GM12865 (cell line): Measurements from ENCODE around the gene MED13.
"Not testable (repeated sequence)": the region's sequence is repeated elsewhere in the genome, so short reads cannot be mapped to it uniquely, and the experiment has no call there.

Experiments used
- DNase-seq: peaks from one replicate; pipeline ENCODE4 v3.0.0; 2010; ENCODE audit warnings: low read depth
- H3K4me3 ChIP-seq: 2 replicates; pipeline ENCODE4 v1.5.1; 2011; ENCODE audit warnings: mild to moderate bottlenecking, low read depth, low read length, control low read depth
- TF ChIP-seq, protein P1 (sequence below): IDR thresholded peaks from 2 replicates; pipeline ENCODE4 v1.5.1; 2011; ENCODE audit warnings: low read length, control low read depth, low read depth, inconsistent platforms; ENCODE audit not compliant: insufficient read depth; ENCODE audit errors: missing control alignments

The MED13 gene

DNA sequence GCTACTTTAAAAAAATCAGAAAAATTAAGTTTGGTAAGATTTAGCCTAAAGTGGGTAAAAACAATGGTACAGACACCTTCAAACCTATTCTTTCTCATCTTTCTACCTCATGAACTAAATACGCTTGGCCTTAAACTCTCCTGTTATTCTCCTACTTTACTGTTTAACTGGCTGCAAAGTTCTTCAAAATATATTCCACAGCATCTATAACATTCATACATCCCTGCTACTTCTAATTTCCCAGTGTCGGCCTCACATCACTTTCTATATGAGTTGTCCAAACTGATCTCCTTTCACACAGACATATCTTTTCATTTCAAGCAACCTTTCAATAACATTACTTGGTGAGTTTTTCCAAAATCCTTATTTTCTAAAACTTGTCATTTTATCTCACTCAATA is 64.0 kb downstream of the MED13 start:
- no peak for DNase-seq
- no peak overlapping the region for H3K4me3 ChIP-seq
- TF ChIP-seq, protein P1, sequence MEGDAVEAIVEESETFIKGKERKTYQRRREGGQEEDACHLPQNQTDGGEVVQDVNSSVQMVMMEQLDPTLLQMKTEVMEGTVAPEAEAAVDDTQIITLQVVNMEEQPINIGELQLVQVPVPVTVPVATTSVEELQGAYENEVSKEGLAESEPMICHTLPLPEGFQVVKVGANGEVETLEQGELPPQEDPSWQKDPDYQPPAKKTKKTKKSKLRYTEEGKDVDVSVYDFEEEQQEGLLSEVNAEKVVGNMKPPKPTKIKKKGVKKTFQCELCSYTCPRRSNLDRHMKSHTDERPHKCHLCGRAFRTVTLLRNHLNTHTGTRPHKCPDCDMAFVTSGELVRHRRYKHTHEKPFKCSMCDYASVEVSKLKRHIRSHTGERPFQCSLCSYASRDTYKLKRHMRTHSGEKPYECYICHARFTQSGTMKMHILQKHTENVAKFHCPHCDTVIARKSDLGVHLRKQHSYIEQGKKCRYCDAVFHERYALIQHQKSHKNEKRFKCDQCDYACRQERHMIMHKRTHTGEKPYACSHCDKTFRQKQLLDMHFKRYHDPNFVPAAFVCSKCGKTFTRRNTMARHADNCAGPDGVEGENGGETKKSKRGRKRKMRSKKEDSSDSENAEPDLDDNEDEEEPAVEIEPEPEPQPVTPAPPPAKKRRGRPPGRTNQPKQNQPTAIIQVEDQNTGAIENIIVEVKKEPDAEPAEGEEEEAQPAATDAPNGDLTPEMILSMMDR: no peak

DNA sequence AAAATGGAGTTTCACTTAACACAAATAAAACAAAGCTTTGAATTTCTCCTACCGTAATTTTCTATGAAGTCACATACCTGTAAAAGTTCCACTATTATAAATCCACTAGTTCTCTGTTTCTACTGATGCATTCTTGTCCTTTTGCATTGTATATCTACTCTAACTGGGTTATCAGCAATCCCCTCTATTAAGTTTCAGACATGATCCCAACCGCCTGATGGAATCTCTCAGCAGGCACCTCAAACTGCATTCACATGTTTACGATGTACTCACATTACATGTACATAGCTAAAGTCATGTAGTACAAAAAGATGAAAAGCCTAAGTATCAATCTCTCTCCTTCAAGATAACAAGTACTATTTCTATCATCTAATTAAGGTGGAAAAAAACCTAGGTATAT is 64.9 kb downstream of the MED13 start:
- TF ChIP-seq, protein P1: no peak
- DNase-seq: no peak
- H3K4me3 ChIP-seq: no peak overlapping the region

DNA sequence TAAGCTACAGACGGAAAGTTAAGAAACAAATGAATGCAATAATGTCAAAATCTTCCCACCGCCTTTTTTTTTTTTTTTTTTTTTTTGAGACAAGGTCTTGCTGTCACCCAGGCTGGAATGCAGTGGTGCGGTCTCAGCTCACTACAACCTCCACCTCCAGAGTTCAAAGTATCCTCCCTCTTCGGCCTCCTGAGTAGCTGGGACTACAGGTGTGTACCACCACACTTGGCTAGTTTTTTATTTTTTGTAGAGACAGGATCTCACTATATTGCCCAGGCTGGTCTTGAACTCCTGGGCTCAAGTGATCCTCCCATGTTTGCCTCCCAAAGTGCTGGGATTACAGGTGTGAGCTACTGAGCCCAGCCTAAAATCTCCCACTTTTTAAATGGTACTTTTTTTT is 66.5 kb downstream of the MED13 start:
- not testable (repeated sequence) for H3K4me3 ChIP-seq, DNase-seq

DNA sequence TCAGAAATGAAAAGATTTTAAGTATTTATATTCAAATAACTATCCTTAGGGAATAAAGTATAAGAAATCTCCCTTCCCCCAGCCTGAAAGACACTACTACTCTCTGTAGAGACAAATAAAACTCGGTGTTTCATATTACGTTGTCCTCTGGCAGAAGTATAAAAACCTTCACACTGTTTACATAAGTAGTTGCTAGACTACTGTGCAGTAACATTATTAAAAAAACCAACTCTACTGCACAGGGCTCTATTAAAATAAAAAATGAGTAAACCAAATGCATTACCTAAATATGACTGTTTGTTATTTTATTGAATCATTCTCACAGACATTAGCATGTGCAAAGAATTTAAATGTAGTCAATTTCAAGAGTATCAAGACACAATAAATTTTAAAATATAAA is 67.4 kb downstream of the MED13 start:
- TF ChIP-seq, protein P1: no peak
- H3K4me3 ChIP-seq: no peak overlapping the region
- DNase-seq: no peak

DNA sequence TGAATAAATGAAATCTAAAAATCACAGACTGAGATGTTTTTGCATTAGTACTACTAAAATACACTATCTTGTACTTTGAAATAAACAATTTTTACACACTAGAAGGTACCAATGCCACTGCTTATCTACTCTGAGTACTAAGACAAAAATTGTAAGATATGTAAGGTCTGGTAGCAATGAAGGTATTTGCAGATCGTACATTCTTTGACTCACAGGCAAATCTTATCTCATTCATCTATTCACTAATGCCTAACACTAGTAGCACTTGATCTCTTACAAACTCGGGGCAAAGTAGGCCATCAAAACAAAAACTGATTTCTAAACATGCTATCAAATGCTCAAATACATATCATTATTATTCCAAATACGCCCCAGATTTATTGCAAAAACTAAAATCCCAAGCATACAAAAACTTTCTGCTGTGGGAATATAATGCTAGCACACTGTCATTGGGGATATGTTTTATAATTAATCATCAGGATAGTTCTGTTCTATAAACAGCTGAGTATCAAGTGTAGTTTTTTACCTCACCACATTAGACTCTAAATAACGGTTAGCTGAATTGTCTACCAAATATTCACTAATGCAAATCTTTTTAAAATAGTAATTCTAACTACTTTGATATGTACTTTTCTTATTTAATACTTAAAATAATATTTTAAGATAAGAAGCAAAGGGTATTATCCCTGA is 68.0 kb downstream of the MED13 start:
- TF ChIP-seq, protein P1: no peak
- DNase-seq: no peak
- no peak overlapping the region for H3K4me3 ChIP-seq

DNA sequence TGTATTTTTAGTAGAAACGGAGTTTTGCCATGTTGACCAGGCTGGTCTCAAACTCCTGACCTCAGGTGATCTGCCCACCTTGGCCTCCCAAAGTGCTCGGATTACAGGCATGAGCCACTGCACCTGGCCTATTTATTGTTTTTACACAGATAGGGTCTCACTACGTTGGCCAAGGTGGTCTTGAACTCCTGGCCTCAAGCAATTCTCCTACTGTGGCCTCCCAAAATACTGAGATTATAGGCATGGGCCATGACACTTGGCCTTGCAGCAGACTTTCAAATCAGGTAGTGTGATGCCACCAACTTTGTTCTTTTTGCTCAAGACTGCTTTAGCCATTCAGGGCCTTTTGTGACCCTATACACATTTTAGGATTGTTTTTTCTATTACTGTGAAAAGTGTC is 75.6 kb downstream of the MED13 start:
- DNase-seq: no peak
- no peak overlapping the region for H3K4me3 ChIP-seq
- TF ChIP-seq, protein P1: no peak

DNA sequence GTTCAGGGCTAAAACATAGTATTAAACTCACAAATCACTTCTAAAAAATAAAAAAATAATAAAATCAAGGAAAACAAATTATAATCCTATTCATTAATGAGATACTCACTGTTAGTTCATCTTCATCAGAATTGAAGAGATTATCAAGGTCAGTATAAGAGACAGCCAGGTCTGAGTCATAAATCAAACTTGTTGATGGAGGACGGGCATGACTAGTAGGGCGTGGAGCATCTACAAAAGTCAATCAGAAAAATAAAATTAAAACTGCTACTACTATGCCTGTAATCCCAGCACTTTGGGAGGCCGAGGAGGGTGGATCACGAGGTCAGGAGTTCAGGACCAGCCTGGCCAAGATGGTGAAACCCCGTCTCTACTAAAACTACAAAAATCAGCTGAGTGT is 78.2 kb downstream of the MED13 start:
- TF ChIP-seq, protein P1: no peak
- DNase-seq: no peak
- H3K4me3 ChIP-seq: no peak overlapping the region
